Right atrium auricular region (tissue), 2 donors: ENCODE measurements around the gene FOXO1. TPM values are rescaled to one million over a fixed set of nuclear protein-coding genes. Genes with fewer than 3 reads are reported as not detected.
A peak's percentile ranks its signal among the peaks of the same experiment; 100 is the strongest.

Experiments
- DNase-seq: peaks from one replicate; pipeline ENCODE4 v3.0.0-alpha.2; 2019; ENCODE audit warnings: low spot score
- H3K27ac ChIP-seq, 2 donors: fragments of 200-600 bp; sonication (generic); 1 replicate in 1 of 2; 2 replicates in 1 of 2; pipeline ENCODE4 v1.5.1; 2016 to 2019
- H3K27me3 ChIP-seq, 2 donors: fragments of 200-600 bp; sonication (generic); one replicate each; pipeline versions ENCODE4 v1.5.1 to v1.6.0; 2017 to 2019
- H3K36me3 ChIP-seq: fragments of 200-600 bp; sonication (generic); one replicate; pipeline ENCODE4 v1.5.1; 2016
- H3K4me1 ChIP-seq, 2 donors: fragments of 200-600 bp; sonication (generic); one replicate each; pipeline versions ENCODE4 v1.5.1 to v1.6.0; 2017 to 2019
- H3K4me3 ChIP-seq, 2 donors: fragments of 200-600 bp; sonication (generic); 1 replicate in 1 of 2; 2 replicates in 1 of 2; pipeline ENCODE4 v1.5.1; 2017 to 2019; ENCODE audit warnings: mild to moderate bottlenecking in 1 of 2, moderate library complexity in 1 of 2
- H3K9me3 ChIP-seq, 2 donors: fragments of 200-600 bp; sonication (generic); one replicate each; pipeline ENCODE4 v1.5.1; 2019
- CTCF ChIP-seq, 2 donors: fragments of 200-600 bp; sonication (generic); IDR thresholded peaks; one replicate each; pipeline ENCODE4 v1.5.1; 2019; ENCODE audit warnings: antibody characterized with exemption in 2 of 2
- total RNA-seq, 2 donors: library from RNA; depleted of rRNA; stranded (reverse); fragments of >200 nt; gene quantifications; one replicate each; pipeline ENCODE4 v1.1.0, GENCODE V29; 2016

The FOXO1 gene
- total RNA-seq, 2 donors from 2014 or later: 17.3 to 32.7 TPM

- Histone ChIP-seq H3K36me3 (no peaks in the 10 kb centered on the region), H3K27ac (no peak overlapping the region), H3K9me3 (no peaks in the 10 kb centered on the region), H3K27me3 (no peaks in the 10 kb centered on the region), H3K4me3 (no peak overlapping the region), H3K4me1 (peaks cover 0 to 57% of the 10 kb centered on the region in 2 donors)
- DNase-seq: no peak
- no peak for TF ChIP-seq CTCF (IDR thresholded peaks at IDR 0.05)
Measured at GRCh38 chr13:40592035-40592434, 74.4 kb downstream of the FOXO1 start.

- no peak for TF ChIP-seq CTCF (IDR thresholded peaks at IDR 0.05)
- Histone ChIP-seq H3K4me1 (peaks cover 0 to 57% of the 10 kb centered on the region in 2 donors), H3K27ac (no peak overlapping the region), H3K9me3 (no peaks in the 10 kb centered on the region), H3K27me3 (no peaks in the 10 kb centered on the region), H3K4me3 (no peak overlapping the region), H3K36me3 (no peaks in the 10 kb centered on the region)
- DNase-seq: no peak
Measured at GRCh38 chr13:40591091-40591490, 75.3 kb downstream of the FOXO1 start.

- no peak for TF ChIP-seq CTCF (IDR thresholded peaks at IDR 0.05)
- no peaks in the 10 kb centered on the region for H3K9me3 ChIP-seq
- DNase-seq: no peak
- no peaks in the 10 kb centered on the region for H3K27me3 ChIP-seq
- H3K4me1 ChIP-seq: peaks cover 0 to 63% of the 10 kb centered on the region in 2 donors
- H3K4me3 ChIP-seq: no peak overlapping the region
- peak overlapping the region; percentile 56 to 62 for H3K27ac ChIP-seq
- H3K36me3 ChIP-seq: no peaks in the 10 kb centered on the region
Measured at GRCh38 chr13:40590112-40590862, 76.2 kb downstream of the FOXO1 start.

DNA sequence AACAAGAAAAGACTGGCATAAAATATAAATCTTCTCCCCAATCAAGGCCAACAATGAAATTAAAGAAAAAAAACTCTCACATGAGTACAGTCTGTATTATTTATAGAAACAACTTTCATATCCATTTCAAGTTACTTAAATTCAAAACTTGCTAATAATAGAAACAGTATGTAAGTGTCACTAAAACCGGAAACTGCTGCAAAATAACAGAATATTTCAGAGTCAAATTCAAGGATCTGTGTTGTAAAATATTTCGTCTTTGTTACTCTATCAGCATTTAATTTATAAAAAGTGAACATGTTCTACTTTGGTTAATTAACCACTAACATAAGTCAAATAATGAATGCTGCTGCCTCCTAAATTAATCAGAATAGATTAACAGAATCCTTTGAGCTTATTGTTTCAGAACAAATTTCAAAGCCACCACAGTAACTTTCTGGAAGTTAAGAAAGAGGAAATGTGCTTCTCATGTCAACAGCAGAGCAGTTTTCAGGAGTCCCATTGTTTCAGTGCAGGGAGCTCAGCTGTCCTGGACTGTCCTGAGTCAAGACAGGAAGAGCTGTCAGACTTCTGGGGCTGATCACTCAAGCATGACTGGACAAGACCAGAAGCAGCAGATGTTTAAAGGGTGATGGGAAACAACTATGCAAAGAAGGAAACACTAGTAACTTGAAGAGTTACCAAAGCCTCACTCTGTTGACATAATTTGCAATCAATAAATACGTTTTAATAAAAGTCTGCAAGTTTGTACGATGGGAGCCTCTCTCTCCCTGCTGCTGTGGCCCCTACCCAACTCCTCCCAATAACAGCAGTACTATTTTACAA is 76.9 kb downstream of the FOXO1 start:
- H3K4me1 ChIP-seq: peaks cover 0 to 70% of the 10 kb centered on the region in 2 donors
- H3K27me3 ChIP-seq: no peaks in the 10 kb centered on the region
- H3K27ac ChIP-seq: peak overlapping the region; percentile 56 to 62
- DNase-seq: no peak
- no peak overlapping the region for H3K4me3 ChIP-seq
- no peak for TF ChIP-seq CTCF (IDR thresholded peaks at IDR 0.05)
- no peaks in the 10 kb centered on the region for H3K36me3 ChIP-seq
- H3K9me3 ChIP-seq: no peaks in the 10 kb centered on the region

GRCh38 chr13:40588101-40588500 is 78.3 kb downstream of the FOXO1 start:
- H3K4me3 ChIP-seq: no peak overlapping the region
- peaks cover 0 to 3% of the 10 kb centered on the region in 2 donors for H3K9me3 ChIP-seq
- no peaks in the 10 kb centered on the region for H3K27me3 ChIP-seq
- peak overlapping the region in 1 of 2 donors; percentile 56 for H3K27ac ChIP-seq
- H3K4me1 ChIP-seq: peaks cover 0 to 70% of the 10 kb centered on the region in 2 donors
- no peak for DNase-seq
- no peaks in the 10 kb centered on the region for H3K36me3 ChIP-seq
- no peak for TF ChIP-seq CTCF (IDR thresholded peaks at IDR 0.05)
